MCF 10A (cell line): Measurements from ENCODE around the gene FMNL2. TPM values are rescaled to one million over a fixed set of nuclear protein-coding genes. Genes with fewer than 3 reads are reported as not detected.

ENCODE experiments used
- BruUV-seq: library from RNA; stranded (reverse); fragments of 400-500 nt; replicated peaks from 2 replicates; lab custom pipeline; 2021; lab: Mats Ljungman, UMichigan
- CTCF ChIA-PET: fragments of 300-600 bp; sonication (Branson Sonifier 250); formaldehyde crosslinking; extraction: SDS; loops from one replicate; lab custom pipeline; 2021; ENCODE audit warnings: antibody characterized with exemption, inconsistent platforms; lab: Yijun Ruan, JAX
- POLR2A ChIA-PET: fragments of 300-600, 350-650 bp; sonication (Branson Sonifier 250); formaldehyde crosslinking; extraction: SDS; loops from one replicate; lab custom pipeline; 2020; ENCODE audit warnings: antibody characterized with exemption, inconsistent platforms; lab: Yijun Ruan, JAX
- DNase-seq: peaks from one replicate; pipeline ENCODE4 v3.0.0-alpha.2; 2018; ENCODE audit not compliant: unreplicated experiment
- H3K27ac Mint-ChIP-seq: one replicate; pipeline ENCODE4 v1.8.0; 2022; ENCODE audit warnings: mild to moderate bottlenecking, low read depth, mixed read lengths; ENCODE audit not compliant: unreplicated experiment
- H3K27me3 Mint-ChIP-seq: one replicate; pipeline ENCODE4 v1.8.0; 2022; ENCODE audit warnings: mixed read lengths; ENCODE audit not compliant: insufficient read depth, unreplicated experiment
- H3K36me3 Mint-ChIP-seq: one replicate; pipeline ENCODE4 v1.8.0; 2022; ENCODE audit warnings: mild to moderate bottlenecking, moderate library complexity, mixed read lengths; ENCODE audit not compliant: insufficient read depth, unreplicated experiment
- H3K4me1 Mint-ChIP-seq: one replicate; pipeline ENCODE4 v1.8.0; 2022; ENCODE audit warnings: mixed read lengths; ENCODE audit not compliant: insufficient read depth, unreplicated experiment
- H3K4me3 Mint-ChIP-seq: one replicate; pipeline ENCODE4 v1.8.0; 2022; ENCODE audit warnings: mild to moderate bottlenecking, moderate library complexity, mixed read lengths; ENCODE audit not compliant: unreplicated experiment
- H3K9me3 Mint-ChIP-seq: one replicate; pipeline ENCODE4 v1.8.0; 2022; ENCODE audit warnings: mixed read lengths; ENCODE audit not compliant: unreplicated experiment
- intact Hi-C: fragments of 100-400 bp; cut with micrococcal nuclease; formaldehyde crosslinking; loops from 2 replicates; pipeline ENCODE4 v1.14.1; 2022
- total RNA-seq: library from RNA; stranded (reverse); gene quantifications from 2 replicates; pipeline ENCODE4 v1.2.3, GENCODE V29; 2022
- TF ChIP-seq, protein P1 (sequence below): fragments of 200-600 bp; IDR thresholded peaks from one replicate; pipeline ENCODE4 v1.8.0; 2022; ENCODE audit warnings: antibody characterized with exemption, mild to moderate bottlenecking; ENCODE audit not compliant: unreplicated experiment

The FMNL2 gene
- total RNA-seq, 1 experiment from 2014 or later: 76.5 TPM

DNA sequence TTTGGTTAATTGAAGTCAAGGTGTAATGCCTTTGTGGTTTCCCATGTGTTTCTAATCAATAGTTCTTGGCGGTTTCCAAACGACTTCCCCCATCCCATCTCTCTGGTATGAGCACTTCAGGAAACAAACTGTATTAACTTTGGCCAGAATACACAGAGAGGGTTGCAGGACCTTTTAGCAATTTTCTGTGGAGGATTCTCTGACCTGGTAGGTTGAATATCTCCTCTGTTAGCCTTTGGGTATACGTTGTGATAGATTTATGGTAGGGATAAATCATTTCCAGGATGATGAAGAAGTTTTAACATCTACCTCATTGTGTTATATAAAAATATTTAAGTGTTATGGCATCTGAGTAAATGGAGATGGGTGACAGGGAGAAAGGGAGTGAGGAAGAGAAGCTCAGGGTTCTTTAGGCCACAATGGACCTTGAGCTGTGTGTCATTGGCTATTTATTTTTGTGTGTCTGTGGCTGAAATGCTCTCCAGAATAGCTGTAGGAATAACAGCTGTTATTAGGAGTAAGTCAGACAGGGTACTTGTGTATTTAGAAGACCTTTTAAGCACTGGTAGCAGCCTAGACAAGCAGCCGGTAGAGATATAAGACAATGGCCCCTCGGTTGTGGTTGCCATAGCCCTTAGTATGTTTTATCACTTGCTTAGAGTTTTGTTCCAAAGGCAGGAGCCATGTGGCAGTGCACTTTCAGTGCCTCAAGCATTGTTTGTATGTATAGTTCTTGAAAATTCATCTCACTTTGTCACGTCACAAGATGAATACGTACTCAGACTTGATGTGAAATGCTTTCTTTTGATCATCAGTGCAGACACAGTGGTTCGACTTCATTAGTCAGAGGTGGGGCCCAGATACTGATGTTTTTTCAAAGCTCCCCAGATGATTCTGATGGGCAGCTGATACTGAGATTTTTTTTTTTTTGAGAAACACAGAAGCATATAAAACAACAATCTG is 91.1 kb downstream of the FMNL2 start:
- no peaks in the 10 kb centered on the region for H3K9me3 Mint-ChIP-seq
- intact Hi-C loops: no loop called here
- H3K27me3 Mint-ChIP-seq: no peaks in the 10 kb centered on the region
- ChIA-PET CTCF (interaction anchor here (0.6 to 1.0 kb wide), 4 partner anchors 61 to 209 kb away, joined by 3 to 4 read pairs (median 3); no protein-coding TSS in a partner anchor), POLR2A (interaction anchor here (0.7 to 2.6 kb wide), 5 partner anchors 8 to 52 kb away, joined by 3 to 8 read pairs (median 5); no protein-coding TSS in a partner anchor)
- no peak overlapping the region for H3K4me3 Mint-ChIP-seq
- peak overlapping the region; percentile 19 for H3K27ac Mint-ChIP-seq
- DNase-seq: no peak
- BruUV-seq: no TSS peak
- peaks cover 23% of the 10 kb centered on the region for H3K4me1 Mint-ChIP-seq
- H3K36me3 Mint-ChIP-seq: peaks cover 4% of the 10 kb centered on the region
- TF ChIP-seq, protein P1, sequence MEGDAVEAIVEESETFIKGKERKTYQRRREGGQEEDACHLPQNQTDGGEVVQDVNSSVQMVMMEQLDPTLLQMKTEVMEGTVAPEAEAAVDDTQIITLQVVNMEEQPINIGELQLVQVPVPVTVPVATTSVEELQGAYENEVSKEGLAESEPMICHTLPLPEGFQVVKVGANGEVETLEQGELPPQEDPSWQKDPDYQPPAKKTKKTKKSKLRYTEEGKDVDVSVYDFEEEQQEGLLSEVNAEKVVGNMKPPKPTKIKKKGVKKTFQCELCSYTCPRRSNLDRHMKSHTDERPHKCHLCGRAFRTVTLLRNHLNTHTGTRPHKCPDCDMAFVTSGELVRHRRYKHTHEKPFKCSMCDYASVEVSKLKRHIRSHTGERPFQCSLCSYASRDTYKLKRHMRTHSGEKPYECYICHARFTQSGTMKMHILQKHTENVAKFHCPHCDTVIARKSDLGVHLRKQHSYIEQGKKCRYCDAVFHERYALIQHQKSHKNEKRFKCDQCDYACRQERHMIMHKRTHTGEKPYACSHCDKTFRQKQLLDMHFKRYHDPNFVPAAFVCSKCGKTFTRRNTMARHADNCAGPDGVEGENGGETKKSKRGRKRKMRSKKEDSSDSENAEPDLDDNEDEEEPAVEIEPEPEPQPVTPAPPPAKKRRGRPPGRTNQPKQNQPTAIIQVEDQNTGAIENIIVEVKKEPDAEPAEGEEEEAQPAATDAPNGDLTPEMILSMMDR: no peak

DNA sequence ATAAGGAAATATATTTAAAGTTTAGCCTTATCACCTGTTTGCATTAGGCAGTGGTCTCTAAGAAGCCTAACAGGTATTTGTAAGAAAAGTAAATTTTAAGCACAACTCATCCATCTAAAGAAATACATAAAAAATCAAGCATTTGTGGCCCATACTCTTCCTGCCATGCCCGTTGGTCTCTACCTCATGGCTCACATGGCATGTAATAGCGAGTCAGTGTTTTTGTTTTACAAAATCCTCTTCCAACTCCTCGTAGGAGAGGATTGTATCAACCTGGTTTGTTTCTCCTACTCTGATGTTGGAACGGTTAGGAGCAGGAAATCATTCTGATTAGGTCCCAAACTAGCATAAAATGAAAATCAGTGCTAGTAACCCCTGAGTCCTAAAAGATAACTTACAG is 91.8 kb downstream of the FMNL2 start:
- Mint-ChIP-seq H3K9me3 (no peaks in the 10 kb centered on the region), H3K27ac (no peak overlapping the region), H3K4me1 (peaks cover 24% of the 10 kb centered on the region), H3K4me3 (no peak overlapping the region), H3K27me3 (no peaks in the 10 kb centered on the region), H3K36me3 (peaks cover 4% of the 10 kb centered on the region)
- no peak for DNase-seq
- intact Hi-C loops: no loop called here
- ChIA-PET POLR2A (interaction anchor here (0.7 to 2.6 kb wide), 5 partner anchors 21 to 226 kb away, joined by 4 to 8 read pairs (median 7); no protein-coding TSS in a partner anchor), CTCF (no interaction called here)
- BruUV-seq: no TSS peak
- TF ChIP-seq, protein P1: no peak

DNA sequence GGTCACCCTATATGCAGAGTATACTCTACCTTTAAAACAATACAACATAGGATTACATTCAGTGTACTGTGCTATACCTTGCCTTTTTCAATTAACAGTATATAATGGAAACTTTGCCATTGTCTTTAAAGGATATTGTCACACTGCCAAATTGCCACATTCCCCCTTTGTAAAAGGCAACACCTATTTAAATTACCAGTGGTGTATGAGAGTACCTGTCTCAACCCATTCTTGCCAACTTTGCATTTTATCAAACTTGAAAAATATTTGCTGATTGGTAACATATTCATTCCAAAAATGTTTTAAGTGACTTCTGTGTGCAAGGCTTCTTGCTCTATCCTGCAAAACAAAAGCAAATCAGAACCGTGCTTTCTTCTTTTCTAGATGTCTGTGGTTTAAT is 92.9 kb downstream of the FMNL2 start:
- TF ChIP-seq, protein P1: no peak
- peak; percentile 53 for DNase-seq
- Mint-ChIP-seq H3K27me3 (no peaks in the 10 kb centered on the region), H3K9me3 (no peaks in the 10 kb centered on the region), H3K27ac (no peak overlapping the region), H3K4me1 (peaks cover 27% of the 10 kb centered on the region), H3K36me3 (peaks cover 4% of the 10 kb centered on the region), H3K4me3 (no peak overlapping the region)
- ChIA-PET POLR2A (interaction anchor here (0.8 to 2.6 kb wide), 8 partner anchors 22 to 227 kb away, joined by 3 to 8 read pairs (median 6); partner anchors contain the start of gene FMNL2), CTCF (interaction anchor here (1.7 kb wide), 1 partner anchor 27 kb away, joined by 3 read pairs; no protein-coding TSS in a partner anchor)
- no TSS peak for BruUV-seq
- intact Hi-C loops: no loop called here
